Measurements from ENCODE around the gene ABCC6. TPM values are rescaled to one million over a fixed set of nuclear protein-coding genes. Genes with fewer than 3 reads are reported as not detected.

Gene ABCC6
- total and polyA plus RNA-seq, 2 of the 13 experiments (the other 11 are each of a cell fraction or from before 2014, with no cell fraction given): 82.4 to 105 TPM

DNA sequence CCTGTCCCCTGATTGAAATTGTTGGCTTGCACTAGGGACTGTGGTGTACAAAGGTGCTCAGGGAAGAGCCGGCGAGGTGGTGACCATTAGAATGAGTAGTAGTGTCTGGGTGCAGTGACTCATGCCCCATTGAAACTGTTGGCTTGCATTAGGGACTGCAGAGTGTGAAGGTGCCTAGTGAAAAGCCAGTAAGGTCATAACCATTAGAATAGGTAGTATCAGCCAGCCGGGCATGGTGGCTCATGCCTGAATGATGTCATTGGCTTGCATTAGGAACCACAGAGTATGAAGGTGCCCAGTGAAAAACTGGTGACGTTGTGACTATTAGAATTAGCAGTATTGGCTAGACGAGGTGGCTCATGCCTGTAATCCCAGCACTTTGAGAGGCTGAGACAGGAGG is 78.9 kb downstream of the ABCC6 start:
- ATAC-seq (no peak), DNase-seq (ENCODE audit: low spot score) (no peak), FAIRE-seq (no peak)
- 95% methylated on average over 5 of the region's 5 CpGs for WGBS (ENCODE audit: low lambda C conversion rate)
- intact Hi-C loops (cut with micrococcal nuclease; ENCODE audit: unreplicated experiment): no loop called here
- in situ Hi-C loops (cut with HindIII; ENCODE audit: extremely low pct_ligation_motif_present, low pct_unique_long_range_greater_than_20kb): no loop called here
- H3K4me2 ChIP-seq (ENCODE audit: low read depth, low read length): no peak overlapping the region
- no TSS peak for BruUV-seq (replicated peaks)
- H3K79me2 ChIP-seq (ENCODE audit: insufficient read depth, low read length): no peaks in the 10 kb centered on the region
- H3K9ac ChIP-seq (ENCODE audit: insufficient read depth, low read depth, low read length): no peak overlapping the region
- peaks cover 29% of the 10 kb centered on the region for H3K4me1 ChIP-seq (ENCODE audit: insufficient read depth, low read length)
- no peaks in the 10 kb centered on the region for H3K27me3 ChIP-seq (ENCODE audit: control insufficient read depth in 1 of 2, insufficient read depth in 2 of 2, low read length in 2 of 2)
- H3K36me3 ChIP-seq (replicated peaks in 1 of 2; ENCODE audit: control insufficient read depth in 1 of 2, insufficient read depth in 2 of 2, low read length in 2 of 2): peaks cover 15 to 29% of the 10 kb centered on the region in 2 experiments
- CTCF ChIA-PET (ENCODE audit: low intra/inter-chr PET ratio, low total read pairs): no interaction called here
- TF ChIP-seq ATF7 (IDR thresholded peaks at IDR 0.05): peak; percentile 72
- no peak for TF ChIP-seq ATF7 (CRISPR knock-in tag; IDR thresholded peaks at IDR 0.05)
- no peak for TF ChIP-seq SOX6 (IDR thresholded peaks at IDR 0.05)
- no peak for TF ChIP-seq SOX6 (CRISPR knock-in tag; IDR thresholded peaks at IDR 0.05)
- no peaks in the 10 kb centered on the region for H3K9me3 ChIP-seq (ENCODE audit: low read length)
- H3K4me3 ChIP-seq (replicated peaks in 1 of 3; ENCODE audit: insufficient read depth in 1 of 3, low read depth in 2 of 3, low read length in 3 of 3): no peak overlapping the region
- H2AFZ ChIP-seq (ENCODE audit: low read length): no peak overlapping the region
- H3K27ac ChIP-seq (ENCODE audit: extremely low read length, insufficient read depth, low read length): no peak overlapping the region
- no peaks in the 10 kb centered on the region for H4K20me1 ChIP-seq (ENCODE audit: insufficient read depth, low read length)
- POLR2A ChIA-PET: no interaction called here

DNA sequence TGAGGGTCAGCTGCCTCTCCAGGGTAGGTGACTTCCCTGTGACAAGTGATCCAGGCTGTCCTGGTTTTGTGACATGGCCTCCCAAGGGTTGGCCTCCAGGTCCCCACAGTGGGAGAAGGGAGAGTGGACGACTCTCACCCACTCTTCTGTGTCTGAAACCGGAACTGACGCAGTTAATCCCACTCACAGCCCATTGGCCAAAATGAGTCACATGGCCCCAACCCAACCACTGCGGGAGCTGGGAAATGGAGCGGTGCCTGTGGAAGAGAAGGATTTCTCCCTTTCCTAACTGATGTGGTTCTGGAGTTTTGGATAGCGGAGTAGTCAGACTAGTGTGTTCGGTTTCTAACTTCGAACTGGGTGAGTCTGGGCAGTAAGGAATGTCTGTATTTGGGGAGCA is 79.4 kb downstream of the ABCC6 start:
- 95% methylated on average over 8 of the region's 8 CpGs for WGBS (ENCODE audit: low lambda C conversion rate)
- Histone ChIP-seq H3K36me3 (replicated peaks in 1 of 2; ENCODE audit: control insufficient read depth in 1 of 2, insufficient read depth in 2 of 2, low read length in 2 of 2) (peaks cover 16 to 33% of the 10 kb centered on the region in 2 experiments), H3K79me2 (ENCODE audit: insufficient read depth, low read length) (no peaks in the 10 kb centered on the region), H3K27ac (ENCODE audit: extremely low read length, insufficient read depth, low read length) (no peak overlapping the region), H4K20me1 (ENCODE audit: insufficient read depth, low read length) (peaks cover 2% of the 10 kb centered on the region; the same call in 1 of the 2 replicates), H3K4me2 (ENCODE audit: low read depth, low read length) (no peak overlapping the region), H3K9me3 (ENCODE audit: low read length) (no peaks in the 10 kb centered on the region), H2AFZ (ENCODE audit: low read length) (no peak overlapping the region), H3K27me3 (ENCODE audit: control insufficient read depth in 1 of 2, insufficient read depth in 2 of 2, low read length in 2 of 2) (no peaks in the 10 kb centered on the region), H3K9ac (ENCODE audit: insufficient read depth, low read depth, low read length) (no peak overlapping the region), H3K4me3 (replicated peaks in 1 of 3; ENCODE audit: insufficient read depth in 1 of 3, low read depth in 2 of 3, low read length in 3 of 3) (no peak overlapping the region), H3K4me1 (ENCODE audit: insufficient read depth, low read length) (peaks cover 24% of the 10 kb centered on the region)
- CTCF ChIA-PET (ENCODE audit: low intra/inter-chr PET ratio, low total read pairs): no interaction called here
- TF ChIP-seq, protein P1, sequence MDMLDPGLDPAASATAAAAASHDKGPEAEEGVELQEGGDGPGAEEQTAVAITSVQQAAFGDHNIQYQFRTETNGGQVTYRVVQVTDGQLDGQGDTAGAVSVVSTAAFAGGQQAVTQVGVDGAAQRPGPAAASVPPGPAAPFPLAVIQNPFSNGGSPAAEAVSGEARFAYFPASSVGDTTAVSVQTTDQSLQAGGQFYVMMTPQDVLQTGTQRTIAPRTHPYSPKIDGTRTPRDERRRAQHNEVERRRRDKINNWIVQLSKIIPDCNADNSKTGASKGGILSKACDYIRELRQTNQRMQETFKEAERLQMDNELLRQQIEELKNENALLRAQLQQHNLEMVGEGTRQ (IDR thresholded peaks at IDR 0.05; ENCODE audit: low read depth, low read length): peak; percentile 38; the same call in 1 of the 2 replicates
- TF ChIP-seq, protein P1 (CRISPR knock-in tag; IDR thresholded peaks at IDR 0.05; ENCODE audit: borderline replicate concordance): peak; percentile 34; the same call in 1 of the 2 replicates
- no peak for TF ChIP-seq SNAPC2 (CRISPR knock-in tag; IDR thresholded peaks at IDR 0.05)
- TF ChIP-seq, protein P2, sequence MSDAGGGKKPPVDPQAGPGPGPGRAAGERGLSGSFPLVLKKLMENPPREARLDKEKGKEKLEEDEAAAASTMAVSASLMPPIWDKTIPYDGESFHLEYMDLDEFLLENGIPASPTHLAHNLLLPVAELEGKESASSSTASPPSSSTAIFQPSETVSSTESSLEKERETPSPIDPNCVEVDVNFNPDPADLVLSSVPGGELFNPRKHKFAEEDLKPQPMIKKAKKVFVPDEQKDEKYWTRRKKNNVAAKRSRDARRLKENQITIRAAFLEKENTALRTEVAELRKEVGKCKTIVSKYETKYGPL (CRISPR knock-in tag; IDR thresholded peaks at IDR 0.05): no peak
- TF ChIP-seq NFYC (CRISPR knock-in tag; IDR thresholded peaks at IDR 0.05): peak; percentile 63
- peak; percentile 77 for TF ChIP-seq NFYB (CRISPR knock-in tag; IDR thresholded peaks at IDR 0.05)
- no TSS peak for BruUV-seq (replicated peaks)
- POLR2A ChIA-PET: no interaction called here
- ATAC-seq (no peak), FAIRE-seq (no peak), DNase-seq (ENCODE audit: low spot score) (no peak)
- intact Hi-C loops (cut with micrococcal nuclease; ENCODE audit: unreplicated experiment) (no loop called here), in situ Hi-C loops (cut with HindIII; ENCODE audit: extremely low pct_ligation_motif_present, low pct_unique_long_range_greater_than_20kb) (no loop called here)

Data from HepG2 (cell line).